NCI-H748 treated with DMSO at 0.1 percent for 48 hours (cell line): ENCODE measurements around the gene TSPAN5.

Source experiments
- DNase-seq: peaks from one replicate; lab custom pipeline; 2025; lab: John Stamatoyannopoulos, UW

The TSPAN5 gene

DNA sequence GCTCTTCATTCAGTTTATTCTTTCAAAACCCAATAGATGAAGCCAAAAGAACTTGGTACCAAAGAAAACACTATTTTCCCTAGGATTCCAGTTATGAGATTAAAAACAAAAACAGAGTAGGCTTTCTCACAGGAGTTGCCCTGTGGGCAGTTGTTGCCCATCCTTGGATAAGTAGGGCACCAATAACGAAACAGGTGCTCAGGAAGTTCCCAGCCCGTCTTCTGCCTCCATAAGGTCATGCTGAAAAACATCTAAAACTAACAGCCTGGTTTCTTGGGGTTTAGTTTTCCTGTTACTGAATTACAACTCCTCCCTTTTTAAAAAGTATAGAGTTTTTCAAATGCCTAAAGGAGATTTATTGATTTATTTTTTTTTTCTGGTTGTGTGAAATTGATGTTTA, 14.7 kb downstream of the TSPAN5 start:
- DNase-seq: no peak

DNA sequence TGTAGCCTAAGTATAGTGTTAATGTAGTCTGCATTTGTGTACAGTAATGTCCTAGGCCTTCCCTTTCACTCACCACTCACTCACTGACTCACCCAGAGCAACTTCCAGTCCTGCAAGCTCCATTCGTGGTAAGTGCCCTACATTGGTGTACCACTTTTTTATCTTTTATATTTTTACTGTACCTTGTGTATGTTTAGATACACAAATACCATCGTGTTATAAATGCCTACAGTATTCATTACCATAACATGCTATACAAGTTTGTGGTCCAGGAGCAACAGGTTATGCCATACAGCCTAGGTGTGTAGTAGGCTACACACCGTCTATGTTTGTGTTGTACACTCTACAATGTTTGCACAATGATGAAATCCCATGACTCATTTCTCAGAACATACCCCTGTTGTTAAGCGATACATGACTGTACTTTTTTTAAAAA, 15.4 kb downstream of the TSPAN5 start:
- DNase-seq: no peak

DNA sequence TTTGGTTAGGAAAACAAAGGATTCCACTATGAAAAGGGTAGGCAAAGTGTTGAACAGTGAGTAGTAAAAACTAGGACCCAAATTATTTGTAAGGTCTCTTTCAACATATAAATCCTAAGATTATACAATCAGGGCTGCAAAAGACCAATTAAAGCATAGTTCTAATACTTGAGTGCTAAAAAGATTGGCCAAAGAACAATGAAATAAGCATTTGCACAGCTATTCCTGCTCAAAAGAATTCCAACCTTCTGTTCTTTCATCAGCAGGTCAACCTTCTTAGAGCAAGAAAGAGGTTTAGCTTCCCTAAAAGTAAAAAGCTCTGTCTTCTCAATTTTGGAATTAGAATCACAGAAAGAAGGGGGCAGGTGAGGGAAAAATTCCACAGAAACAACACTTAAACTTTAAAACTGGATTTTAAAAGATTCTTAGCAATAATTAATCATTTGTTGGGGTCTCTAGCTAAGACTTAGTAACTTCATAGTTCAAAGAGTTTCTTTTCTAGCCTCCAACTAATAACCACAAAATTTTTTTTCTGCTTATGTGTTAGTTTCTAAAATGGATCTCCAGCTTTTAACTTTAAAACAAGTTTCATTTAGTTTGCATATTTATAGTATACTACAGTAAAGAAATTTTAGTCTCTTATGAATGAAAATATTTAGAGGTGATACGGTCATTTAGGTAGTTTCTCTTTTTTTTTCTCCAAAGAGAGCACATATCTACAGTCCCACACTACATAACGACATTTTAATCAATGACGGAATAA, 16.3 kb downstream of the TSPAN5 start:
- DNase-seq: no peak

DNA sequence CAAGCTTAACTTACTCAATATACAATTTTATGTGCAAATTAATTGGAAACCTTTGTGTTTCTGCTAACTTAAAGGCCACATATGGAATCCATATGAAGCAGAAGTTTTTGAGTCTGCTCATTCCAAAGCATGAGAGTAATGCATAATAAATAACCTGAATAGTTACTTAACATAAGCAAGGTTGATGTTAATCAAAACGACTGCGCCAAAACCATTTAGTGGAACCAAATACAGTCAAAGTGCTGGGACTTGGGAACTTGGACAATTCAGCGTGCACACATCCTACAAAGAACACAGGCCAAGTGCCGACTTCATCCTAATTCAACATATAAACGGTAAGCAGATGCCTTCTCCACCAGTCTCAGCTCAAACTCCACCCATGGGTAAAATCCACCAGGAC, 17.0 kb downstream of the TSPAN5 start:
- DNase-seq: no peak

DNA sequence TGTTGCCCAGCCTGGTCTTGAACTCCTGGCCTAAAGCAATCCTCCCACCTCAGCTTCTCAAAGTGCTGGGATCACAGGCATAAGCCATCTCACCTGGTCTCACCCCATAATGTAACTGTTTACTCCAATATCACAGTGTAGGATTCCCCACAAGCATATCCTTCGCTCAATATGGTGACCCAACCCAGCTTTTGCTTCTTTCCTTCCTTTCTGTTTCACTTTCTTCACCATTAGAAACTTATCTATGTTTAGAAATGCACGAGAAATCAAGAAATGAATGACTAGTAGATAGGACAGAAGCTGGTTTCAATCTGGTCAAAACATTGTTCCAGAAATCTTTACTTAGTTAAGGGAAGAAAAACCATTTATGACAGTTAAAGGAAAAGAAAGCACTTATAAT, 18.9 kb downstream of the TSPAN5 start:
- DNase-seq: no peak

DNA sequence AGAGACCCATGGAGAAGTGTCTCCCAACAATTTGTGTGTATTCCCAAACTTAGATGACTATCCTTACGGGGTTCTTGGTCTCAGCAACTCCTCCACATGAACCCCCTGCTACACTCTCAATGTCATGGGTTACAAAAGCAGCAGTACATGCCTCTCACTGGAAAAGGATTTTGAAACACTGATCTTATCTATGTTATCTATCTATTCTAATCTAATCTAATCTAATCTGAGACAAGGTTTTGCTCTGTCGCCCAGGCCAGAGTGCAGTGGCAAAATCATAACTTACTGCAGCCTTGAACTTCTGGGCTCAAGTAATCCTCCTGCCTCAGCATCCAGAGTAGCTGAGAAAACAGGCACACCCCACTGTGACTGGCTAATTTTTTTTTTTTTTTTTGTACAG, 19.3 kb downstream of the TSPAN5 start:
- no peak for DNase-seq

DNA sequence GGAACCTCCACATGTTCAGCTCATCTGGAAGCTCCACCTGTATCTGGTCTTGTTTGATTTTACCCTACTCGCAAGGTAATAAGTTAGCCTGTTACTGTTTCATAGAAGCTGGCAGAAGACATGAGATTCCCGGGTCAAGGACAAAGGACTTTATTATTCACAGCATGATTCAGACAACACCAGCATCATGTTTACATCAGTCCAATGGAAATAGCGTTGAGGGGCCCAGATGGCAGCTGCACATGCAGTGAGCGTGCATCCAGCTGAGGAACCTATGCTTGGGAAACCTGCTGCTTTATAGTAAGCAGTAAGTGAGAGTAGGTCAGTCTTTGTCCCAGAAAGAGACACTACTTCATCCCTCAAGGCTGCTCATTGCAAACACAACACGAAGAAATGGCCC, 19.8 kb downstream of the TSPAN5 start:
- no peak for DNase-seq

DNA sequence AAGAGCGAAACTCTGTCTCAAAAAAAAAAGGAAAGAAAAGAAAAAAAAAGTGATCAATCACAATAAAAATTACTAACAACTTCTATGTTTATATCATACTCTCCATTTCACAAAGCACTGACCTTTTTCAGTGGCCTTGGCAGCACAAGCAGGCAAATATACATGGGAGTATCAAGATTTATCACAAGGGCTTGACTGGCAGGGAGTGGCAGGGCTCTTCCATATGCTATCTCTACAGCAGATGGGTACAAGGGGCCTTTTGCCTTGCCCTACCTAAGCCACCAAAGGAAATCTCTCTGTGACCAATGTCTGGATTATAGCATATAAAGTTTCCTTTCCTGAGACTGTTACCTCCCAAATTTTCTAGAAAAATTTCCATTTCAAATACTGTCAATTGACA, 24.4 kb downstream of the TSPAN5 start:
- no peak for DNase-seq

DNA sequence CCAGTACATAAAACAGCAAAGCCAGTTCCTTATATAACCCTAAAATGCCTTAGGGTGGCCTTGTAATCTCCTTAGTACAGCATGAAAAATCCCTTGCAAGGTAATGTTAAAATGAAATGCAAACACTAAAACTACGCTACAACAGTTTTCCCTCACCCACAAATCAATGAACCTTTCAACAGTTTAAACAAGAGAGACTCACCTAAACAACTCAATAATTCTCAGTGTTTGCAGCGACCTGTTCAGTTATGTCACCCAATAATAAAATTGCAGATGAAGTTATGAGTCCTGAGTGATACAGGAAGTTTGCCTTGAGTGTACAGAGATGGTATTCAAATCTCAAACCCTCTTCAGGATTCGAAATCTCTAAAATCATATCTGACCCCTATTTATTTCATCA, 25.3 kb downstream of the TSPAN5 start:
- no peak for DNase-seq

DNA sequence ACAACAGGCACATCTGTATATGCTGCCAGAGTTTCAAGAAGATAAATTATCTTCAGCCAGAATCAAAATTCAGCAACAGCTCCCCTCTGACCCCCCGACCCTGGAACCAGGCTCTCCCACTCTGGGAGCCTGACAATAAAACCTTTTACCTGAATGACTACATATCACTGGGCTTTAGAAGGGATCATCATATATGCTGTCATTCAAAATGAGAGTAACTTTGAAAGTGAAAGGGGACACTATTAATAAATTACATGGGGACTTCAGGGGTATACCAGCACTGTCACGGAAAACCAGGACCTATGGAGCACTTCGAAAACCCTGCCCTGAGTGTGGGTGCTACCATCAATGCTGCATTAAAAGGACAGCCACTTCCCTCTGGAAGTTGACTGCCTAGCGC, 26.2 kb downstream of the TSPAN5 start:
- no peak for DNase-seq

DNA sequence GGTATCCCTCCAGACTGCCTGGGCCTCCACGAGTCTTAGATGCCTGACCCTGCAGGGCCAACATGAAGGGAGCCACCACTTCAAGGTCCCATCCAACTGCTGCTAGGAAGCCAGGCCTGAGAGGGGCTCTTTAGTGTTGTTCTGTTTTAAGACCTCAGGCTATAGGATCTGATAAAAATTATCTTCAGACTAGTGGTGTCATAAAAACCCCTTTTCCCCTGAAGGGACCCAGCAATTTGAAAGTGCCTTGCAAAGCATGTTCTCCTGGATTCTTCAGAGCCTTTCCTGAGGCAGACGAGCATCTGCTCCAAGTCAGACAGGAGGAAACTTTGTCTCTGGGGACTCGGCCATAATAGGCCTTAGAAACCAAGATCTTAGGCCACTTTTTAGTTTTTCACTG, 26.9 kb downstream of the TSPAN5 start:
- DNase-seq: no peak

DNA sequence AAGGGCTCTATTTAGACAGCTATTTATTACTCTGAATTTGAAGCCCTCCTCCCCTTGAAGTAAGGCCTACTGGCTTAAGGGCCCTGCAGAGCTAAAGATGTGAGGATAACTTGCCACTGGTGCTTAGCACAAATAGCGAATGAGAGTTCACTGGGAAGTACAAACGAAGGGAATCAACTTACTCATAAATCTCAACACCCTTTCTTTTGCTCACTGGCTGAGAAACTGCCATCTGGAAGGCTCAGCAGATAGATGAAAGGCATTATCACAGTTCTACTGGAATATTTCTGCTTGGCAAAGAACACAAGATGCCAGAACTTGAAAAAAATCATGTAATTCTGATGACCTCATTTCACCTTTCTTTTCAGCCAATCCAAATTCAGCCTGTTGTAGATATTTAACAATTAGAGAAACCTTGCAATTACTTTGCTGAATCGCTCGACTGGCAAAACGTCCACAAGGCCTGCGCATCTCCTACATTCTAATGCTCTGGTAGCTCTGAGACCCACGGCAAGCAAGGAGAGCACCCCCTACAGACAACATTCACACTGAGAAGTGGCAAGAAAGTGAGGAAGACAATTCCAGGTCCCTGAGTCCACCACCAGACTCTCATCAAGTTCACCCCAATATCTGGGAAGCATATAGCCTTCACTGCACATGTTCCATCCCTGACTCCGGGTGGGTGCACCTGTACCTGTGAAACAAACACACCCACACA, 27.5 kb downstream of the TSPAN5 start:
- DNase-seq: no peak

DNA sequence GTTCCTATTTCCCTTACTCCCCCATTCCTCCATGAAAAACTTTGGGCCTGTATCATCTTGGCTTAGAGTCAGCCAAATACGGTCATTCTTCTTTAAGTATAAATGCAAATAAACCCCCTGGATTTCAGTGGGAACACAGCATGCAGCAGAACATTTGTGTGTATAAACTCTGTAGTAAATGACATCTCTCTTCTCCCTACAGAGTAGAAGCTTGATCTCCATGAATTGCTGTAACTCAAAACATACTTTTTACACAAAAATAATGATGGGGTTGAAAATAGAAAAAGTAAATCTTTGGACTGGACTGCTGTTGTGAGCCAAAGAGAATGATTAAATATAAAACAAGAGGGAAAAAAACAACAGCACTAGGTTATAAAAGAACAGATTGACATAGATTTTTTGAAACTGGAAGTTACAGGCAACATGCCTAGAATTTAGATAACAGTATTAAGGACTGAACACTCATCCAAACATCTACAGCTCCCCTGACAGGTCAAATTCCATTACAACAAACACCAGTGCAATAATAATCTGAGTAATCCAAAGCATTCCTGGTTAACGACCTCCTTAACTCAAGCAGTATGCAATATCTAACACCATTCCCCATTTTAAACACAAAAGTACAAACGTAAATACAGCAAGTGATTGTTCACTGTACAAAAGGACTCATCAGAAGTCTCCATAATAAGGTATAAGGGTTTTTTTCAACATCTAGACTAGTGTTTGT, 30.7 kb downstream of the TSPAN5 start:
- no peak for DNase-seq

DNA sequence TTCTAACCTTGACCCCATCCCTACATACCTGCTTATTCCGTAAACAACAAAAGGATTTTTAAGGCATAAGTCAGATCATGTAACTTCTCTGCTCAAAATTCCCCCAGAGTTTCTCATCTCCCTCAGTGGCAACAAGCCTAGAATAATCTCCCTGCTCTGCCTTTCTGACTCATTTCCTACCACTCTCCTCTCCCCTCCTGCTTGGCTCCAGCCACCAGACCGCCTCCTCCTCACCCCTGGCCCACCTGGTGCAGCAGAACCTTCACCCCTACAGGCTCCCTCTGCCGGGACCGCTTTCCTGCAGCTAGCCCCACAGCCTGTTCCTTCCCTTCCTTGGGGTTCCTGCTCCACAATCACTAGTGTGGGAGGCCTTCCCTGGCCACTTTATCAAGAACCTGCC, 32.1 kb downstream of the TSPAN5 start:
- no peak for DNase-seq

DNA sequence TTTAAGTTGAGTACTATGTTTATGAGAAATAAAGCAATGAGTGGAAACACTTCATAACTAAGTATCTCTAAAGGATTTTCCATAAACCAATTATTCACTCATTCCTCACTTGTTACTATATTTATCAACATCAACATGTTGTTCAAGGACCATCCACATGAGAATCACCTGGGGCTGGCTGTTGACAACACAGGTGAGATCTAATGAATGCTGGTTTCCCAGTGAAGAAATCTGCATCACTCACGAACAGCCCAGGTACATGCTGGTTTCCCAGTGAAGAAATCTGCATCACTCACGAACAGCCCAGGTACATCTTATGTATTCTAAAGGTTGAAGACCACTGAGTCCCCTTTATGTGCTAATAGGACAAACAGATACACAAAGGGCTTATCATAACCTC, 32.5 kb downstream of the TSPAN5 start:
- no peak for DNase-seq

DNA sequence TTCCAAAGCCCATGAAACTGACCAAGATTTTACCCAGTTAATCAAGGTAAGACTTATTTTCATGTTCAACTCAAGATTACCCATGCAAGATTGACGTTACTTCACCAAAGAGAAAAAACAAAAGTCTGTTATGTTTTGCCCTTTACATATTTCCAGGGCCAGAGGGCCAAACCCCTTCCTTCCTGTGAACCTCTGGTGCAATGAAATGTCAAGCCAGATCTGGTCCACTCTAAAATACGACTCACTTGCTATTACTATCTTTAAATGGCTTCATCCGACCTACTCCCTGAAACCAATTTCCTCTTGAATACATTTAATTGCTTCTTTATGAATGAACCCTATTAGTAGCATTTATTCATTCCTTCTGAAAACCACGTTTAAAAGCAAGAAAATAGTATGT, 33.0 kb downstream of the TSPAN5 start:
- no peak for DNase-seq

DNA sequence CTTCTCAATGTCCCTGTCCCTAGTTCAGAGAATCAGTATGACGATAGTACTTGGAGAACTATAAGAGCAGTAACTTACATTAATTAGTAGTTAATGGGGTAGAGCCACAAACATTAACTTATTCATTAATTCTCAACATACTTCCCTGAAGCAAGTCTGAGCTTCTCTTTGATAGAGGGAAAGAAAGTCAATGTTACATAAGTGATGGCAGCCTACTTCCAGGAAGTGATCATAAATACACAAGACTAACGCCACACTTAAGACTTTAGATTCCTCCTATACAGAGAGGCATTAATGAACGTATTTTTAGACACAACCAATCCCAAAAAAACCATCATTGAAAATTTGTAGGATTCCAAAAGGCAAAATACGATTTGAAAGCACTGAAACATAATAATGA, 33.8 kb downstream of the TSPAN5 start:
- no peak for DNase-seq

DNA sequence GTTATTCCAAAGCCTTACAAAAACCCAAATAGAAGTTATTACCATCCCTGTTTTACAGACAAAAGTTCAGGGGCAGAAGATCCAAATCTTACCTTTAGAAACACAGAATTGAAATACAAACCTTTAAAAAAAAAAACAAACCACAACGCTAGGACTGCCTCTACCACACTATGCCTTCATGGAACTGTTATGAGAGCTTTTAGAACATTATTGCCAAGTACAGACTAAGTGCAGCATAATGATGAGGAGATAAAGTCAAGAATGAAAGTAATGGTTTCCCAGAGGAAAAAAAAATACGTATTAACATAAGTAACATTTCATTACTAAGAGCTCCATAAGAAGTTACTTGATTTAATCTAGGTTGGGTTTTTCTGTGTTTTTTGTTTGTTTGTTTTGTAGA, 34.3 kb downstream of the TSPAN5 start:
- DNase-seq: no peak

DNA sequence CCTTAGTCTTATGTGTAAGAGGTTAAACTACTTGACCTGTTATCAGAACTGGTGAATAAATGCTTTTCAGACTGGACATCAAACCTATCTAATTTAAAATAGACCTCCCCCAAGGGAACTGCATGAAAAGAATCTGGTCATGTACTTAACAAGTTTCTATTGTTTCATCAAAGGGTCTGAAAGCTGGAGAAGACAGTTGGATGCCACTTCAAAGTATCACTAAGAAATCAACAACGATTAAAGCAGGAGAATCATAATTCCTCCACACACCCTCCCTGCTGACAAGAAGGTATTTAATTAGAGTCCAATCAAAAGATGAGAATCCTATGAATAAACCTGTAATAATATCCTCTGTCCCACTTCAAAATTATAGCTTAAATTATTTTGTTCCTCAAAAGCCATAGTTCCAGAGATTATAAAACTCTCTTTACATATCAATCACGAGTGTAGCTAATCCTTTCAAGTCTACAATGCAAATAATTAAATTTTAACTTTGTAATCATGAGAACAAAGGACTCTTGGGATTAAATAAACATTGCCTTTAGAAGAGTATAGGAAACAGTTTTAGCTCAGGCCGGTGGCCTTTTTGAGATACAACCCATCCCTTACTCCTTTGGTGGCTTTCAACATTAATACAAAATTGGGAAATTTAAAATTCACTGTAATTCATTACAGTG, 35.1 kb downstream of the TSPAN5 start:
- no peak for DNase-seq

DNA sequence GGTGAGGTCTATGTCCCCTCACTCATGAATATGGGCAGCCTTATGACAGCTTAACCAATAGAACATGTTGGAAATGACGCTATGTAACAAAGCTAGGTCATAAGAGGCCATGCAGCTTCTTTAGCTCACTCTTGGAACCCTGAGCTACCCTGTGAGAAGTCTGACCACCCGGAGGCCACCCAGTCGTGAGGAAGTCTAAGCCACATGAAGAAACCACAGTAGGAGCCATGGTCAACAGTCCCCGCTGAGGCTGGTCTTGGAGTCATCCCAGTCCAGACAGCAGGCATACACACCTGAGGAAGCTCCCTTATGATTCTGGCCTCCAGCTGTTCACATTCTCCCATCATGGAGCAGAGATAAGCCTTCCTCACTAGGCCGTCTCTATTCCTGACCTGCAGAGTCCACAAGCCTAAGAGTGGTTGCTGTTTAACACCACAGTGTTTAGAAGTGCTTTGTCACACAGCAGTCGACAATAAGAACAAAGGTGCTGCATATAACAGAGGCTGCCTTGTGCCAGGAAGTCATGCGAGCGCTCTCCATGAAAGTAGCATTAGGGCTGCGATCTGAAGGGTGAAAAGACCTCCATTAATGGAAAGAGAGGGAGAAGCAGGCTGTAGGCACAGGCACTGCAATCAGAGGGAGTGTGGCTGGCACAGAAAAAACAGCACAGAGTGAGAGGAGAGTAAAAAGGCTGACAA, 38.2 kb downstream of the TSPAN5 start:
- no peak for DNase-seq

DNA sequence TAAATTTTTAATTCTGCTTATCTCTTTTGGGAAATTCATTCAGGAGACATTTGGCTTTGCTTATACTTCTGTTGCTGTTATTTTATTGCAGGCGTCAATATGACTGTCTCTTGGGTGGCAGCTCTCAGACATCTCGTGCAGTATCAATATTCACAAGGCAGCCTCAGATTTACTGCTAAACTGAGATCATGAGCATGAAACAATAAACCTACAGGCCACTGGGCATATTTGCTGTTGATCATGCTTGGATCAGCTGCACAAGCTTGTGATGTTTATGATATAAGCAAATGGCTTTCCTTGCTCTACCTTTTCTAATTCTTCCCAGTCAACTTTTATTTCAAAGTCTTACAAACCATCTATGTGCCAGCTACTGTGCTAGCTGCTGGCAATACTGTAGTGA, 39.2 kb downstream of the TSPAN5 start:
- no peak for DNase-seq

DNA sequence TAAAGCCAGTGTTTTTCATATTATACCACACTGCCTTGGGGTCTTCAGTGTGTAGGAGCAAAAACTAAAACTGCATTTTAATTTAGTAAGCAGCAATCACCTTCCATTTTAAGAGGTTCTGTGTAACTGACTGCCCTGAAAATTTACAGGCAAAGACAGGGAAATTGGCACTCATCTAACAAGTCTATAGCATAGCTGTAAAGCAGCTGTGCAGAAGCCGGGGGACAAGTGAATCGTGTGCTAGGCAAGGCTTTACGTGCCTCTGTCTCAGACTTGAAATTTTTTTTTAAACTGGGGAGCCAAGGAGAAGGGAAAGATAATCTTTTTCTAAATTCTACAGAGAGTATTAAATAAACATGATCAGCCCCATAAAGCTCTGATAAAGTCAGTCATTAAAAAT, 39.7 kb downstream of the TSPAN5 start:
- DNase-seq: no peak
